NCI-H2171 (cell line): ENCODE results near the gene MCL1.

Experiments
- DNase-seq: peaks from one replicate; lab custom pipeline; 2025; lab: John Stamatoyannopoulos, UW

Gene MCL1

GRCh38 chr1:150537732-150538684, 41.4 kb downstream of the MCL1 start:
- no peak for DNase-seq

GRCh38 chr1:150536836-150537731, 42.3 kb downstream of the MCL1 start:
- DNase-seq, result no peak

GRCh38 chr1:150535511-150536287, 43.7 kb downstream of the MCL1 start:
- DNase-seq, result no peak

- no peak for DNase-seq
Observed at GRCh38 chr1:150534002-150534401, 45.4 kb downstream of the MCL1 start.

- no peak for DNase-seq
Observed at GRCh38 chr1:150532860-150533259, 46.5 kb downstream of the MCL1 start.

- peak; percentile 62 for DNase-seq
Observed at GRCh38 chr1:150530491-150531159, 48.8 kb downstream of the MCL1 start.

GRCh38 chr1:150529017-150529416, 50.4 kb downstream of the MCL1 start:
- no peak for DNase-seq

- no peak for DNase-seq
Observed at GRCh38 chr1:150528196-150528595, 51.2 kb downstream of the MCL1 start.

GRCh38 chr1:150525348-150525747, 54.1 kb downstream of the MCL1 start:
- no peak for DNase-seq
